HG02642 (cell line): ENCODE results near the gene STAB1.

Experiments
- ATAC-seq: cut with Tn5 transposase; IDR thresholded peaks from one replicate; pipeline ENCODE4 v1.9.1; 2021; ENCODE audit warnings: mild to moderate bottlenecking; ENCODE audit not compliant: unreplicated experiment, poor library complexity

Gene STAB1

GRCh38 chr3:52555056-52555455, 59.9 kb downstream of the STAB1 start:
- ATAC-seq, result no peak

GRCh38 chr3:52557011-52557960, 62.1 kb downstream of the STAB1 start:
- ATAC-seq, result no peak

GRCh38 chr3:52558436-52558835, 63.3 kb downstream of the STAB1 start:
- ATAC-seq, result no peak

GRCh38 chr3:52561028-52561747, 66.0 kb downstream of the STAB1 start:
- no peak for ATAC-seq

- no peak for ATAC-seq
Measured at GRCh38 chr3:52563984-52564383, 68.8 kb downstream of the STAB1 start.

- no peak for ATAC-seq
Measured at GRCh38 chr3:52568069-52568468, 72.9 kb downstream of the STAB1 start.

GRCh38 chr3:52570076-52570475, 74.9 kb downstream of the STAB1 start:
- ATAC-seq, result no peak

GRCh38 chr3:52572221-52572620, 77.1 kb downstream of the STAB1 start:
- ATAC-seq, result no peak
